ENCODE data around the gene DMXL1.

- no peak for TF ChIP-seq POLR2AphosphoS5 (IDR thresholded peaks at IDR 0.05; ENCODE audit: low read depth, low read length)
- no peak for TF ChIP-seq SIN3A (IDR thresholded peaks at IDR 0.05; ENCODE audit: borderline replicate concordance, insufficient read depth, low read length)
- TF ChIP-seq TAF1 (IDR thresholded peaks at IDR 0.05; ENCODE audit: borderline replicate concordance, insufficient read depth, low read length): no peak
- TF ChIP-seq, protein P1, sequence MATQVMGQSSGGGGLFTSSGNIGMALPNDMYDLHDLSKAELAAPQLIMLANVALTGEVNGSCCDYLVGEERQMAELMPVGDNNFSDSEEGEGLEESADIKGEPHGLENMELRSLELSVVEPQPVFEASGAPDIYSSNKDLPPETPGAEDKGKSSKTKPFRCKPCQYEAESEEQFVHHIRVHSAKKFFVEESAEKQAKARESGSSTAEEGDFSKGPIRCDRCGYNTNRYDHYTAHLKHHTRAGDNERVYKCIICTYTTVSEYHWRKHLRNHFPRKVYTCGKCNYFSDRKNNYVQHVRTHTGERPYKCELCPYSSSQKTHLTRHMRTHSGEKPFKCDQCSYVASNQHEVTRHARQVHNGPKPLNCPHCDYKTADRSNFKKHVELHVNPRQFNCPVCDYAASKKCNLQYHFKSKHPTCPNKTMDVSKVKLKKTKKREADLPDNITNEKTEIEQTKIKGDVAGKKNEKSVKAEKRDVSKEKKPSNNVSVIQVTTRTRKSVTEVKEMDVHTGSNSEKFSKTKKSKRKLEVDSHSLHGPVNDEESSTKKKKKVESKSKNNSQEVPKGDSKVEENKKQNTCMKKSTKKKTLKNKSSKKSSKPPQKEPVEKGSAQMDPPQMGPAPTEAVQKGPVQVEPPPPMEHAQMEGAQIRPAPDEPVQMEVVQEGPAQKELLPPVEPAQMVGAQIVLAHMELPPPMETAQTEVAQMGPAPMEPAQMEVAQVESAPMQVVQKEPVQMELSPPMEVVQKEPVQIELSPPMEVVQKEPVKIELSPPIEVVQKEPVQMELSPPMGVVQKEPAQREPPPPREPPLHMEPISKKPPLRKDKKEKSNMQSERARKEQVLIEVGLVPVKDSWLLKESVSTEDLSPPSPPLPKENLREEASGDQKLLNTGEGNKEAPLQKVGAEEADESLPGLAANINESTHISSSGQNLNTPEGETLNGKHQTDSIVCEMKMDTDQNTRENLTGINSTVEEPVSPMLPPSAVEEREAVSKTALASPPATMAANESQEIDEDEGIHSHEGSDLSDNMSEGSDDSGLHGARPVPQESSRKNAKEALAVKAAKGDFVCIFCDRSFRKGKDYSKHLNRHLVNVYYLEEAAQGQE (IDR thresholded peaks at IDR 0.05; ENCODE audit: insufficient read depth in 1 of 2, low read depth in 2 of 2, low read length in 2 of 2): no peak
Measured at GRCh38 chr5:119289438-119290044, 218.7 kb downstream of the DMXL1 start.

Data from PFSK-1 (cell line).